Colon (tissue), 2 donors: ENCODE data around the gene BBS4.
"Not testable (repeated sequence)": the region's sequence is repeated elsewhere in the genome, so short reads cannot be mapped to it uniquely, and the experiment has no call there.

Experiments used
- FAIRE-seq: peaks from 2 replicates; lab custom pipeline; 2012; peaks lifted over from hg19 to GRCh38; lab: Jason Lieb, UNC
- donor health status: control.
- donor health status: control.

BBS4 gene, protein sequence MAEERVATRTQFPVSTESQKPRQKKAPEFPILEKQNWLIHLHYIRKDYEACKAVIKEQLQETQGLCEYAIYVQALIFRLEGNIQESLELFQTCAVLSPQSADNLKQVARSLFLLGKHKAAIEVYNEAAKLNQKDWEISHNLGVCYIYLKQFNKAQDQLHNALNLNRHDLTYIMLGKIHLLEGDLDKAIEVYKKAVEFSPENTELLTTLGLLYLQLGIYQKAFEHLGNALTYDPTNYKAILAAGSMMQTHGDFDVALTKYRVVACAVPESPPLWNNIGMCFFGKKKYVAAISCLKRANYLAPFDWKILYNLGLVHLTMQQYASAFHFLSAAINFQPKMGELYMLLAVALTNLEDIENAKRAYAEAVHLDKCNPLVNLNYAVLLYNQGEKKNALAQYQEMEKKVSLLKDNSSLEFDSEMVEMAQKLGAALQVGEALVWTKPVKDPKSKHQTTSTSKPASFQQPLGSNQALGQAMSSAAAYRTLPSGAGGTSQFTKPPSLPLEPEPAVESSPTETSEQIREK

DNA sequence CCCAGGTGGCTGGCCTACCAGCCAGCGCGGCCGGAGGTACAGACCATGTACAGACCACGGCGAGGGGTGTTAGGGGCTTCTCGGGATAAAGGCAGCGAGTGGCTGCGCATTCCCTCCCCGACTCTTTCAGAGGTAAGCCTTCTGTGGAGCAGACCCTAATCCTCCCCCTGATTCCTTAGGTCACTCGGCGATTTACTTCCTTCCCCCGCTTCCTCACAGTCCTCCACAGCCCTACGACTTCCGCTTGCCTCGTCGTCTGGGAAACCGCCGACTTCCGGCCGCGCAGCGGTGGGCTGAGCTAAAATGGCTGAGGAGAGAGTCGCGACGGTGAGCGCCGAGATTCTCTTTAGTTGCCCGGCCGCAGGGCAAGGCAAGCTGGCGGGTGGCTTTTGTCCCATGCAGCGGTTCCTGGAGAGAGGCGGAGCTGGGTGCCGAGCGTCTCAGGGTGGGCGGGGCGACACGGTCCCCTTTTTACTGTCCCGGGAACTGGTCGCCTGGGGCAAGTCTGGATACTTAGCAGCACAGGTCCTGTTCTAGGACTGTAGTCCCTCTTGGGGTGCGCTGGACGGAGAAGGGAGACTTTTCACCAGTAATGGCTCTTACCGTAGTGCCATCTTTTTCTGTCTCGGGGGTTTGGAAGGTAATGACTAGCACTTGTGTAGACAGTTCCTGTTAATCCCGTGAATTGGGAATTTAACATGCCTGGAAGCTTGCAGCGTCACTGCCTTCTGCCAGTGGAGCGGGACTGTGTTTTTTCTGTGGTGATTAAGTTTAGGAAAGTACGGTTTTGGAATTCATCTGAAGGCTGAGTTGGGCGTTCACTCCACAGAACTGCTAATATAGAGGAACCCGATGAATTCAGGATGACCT lies at the start of gene BBS4, which contains the start of gene HIGD2B:
BBS4 (plus strand) TSS at position 283 of the 870 bp plus-strand sequence; CDS start at position 304, 21 bp downstream.
HIGD2B (minus strand) TSS at position 258 of the 870 bp plus-strand sequence. CDS start 9,808 bp downstream, outside the sequence.
- no peak for FAIRE-seq

DNA sequence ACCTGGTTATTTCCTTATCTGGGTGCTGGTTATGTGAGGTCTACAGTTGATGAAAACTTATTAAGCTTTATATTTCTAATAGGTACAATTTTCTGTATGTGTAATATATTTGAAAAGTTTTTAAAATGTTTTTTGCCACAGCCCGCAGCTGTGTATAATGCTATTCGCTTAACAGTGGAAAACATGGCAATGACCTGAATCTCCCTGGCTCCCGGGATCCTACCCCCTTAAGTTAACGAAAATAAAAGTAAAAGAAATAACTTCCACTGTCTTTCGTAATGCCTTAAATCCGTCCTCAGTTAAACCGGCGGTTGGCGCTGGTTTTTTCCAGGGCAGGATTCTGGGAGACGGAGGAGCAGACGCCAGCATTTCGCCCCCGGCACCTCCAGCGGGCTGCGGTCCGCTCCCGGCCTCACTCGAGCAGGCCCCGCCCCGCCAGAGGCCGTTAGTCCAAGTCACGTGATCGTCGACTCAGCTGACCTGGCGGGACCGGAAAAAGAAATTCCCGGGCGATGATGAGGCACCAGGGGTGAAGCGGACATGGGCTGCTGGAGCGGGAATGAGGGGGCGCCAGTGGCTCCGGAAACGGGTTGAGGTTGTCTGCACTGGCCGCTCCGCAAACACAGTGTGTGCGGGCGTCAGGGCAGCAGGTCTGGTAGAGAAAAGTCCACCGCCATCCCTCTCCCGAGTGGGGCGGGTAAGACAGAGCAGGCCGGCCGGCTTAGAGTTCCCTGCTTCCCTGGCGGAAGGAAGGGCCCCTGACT lies 49.3 kb upstream of the BBS4 start:
- not testable (repeated sequence) for FAIRE-seq

GRCh38 chr15:72639759-72640483 lies 46.1 kb upstream of the BBS4 start:
- FAIRE-seq = not testable (repeated sequence)

- FAIRE-seq = not testable (repeated sequence)
These were observed 43.7 kb upstream of the BBS4 start for GRCh38 chr15:72642271-72642670.

GRCh38 chr15:72648631-72649253 lies 37.3 kb upstream of the BBS4 start:
- not testable (repeated sequence) for FAIRE-seq

- not testable (repeated sequence) for FAIRE-seq
These were observed 31.6 kb upstream of the BBS4 start, which contains the start of gene GOLGA6B for GRCh38 chr15:72654397-72654796. Gene GOLGA6B, plus strand, starts transcription at chr15:72654697. Its CDS starts 41 bp downstream, at chr15:72654738.

DNA sequence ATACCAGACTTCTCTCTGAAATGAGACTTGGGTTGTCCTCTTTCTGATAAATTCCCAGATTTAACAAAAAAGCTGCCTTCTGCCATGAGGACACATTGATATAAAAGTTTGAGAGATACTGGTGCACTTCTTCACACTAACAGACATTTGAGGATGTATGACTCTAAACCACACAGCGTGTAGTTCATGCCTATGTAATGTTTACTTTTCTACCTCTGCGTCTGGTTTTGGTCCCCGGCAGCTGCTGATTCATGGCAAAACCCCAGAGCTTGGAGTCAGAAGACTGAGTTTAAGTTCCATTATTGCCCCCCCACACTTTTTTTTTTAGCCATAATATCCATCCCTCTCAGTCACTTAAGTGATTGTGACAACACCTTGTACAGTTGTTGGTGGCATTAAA lies 30.0 kb upstream of the BBS4 start:
- FAIRE-seq = not testable (repeated sequence)

GRCh38 chr15:72661081-72661480 lies 24.9 kb upstream of the BBS4 start:
- FAIRE-seq = not testable (repeated sequence)

DNA sequence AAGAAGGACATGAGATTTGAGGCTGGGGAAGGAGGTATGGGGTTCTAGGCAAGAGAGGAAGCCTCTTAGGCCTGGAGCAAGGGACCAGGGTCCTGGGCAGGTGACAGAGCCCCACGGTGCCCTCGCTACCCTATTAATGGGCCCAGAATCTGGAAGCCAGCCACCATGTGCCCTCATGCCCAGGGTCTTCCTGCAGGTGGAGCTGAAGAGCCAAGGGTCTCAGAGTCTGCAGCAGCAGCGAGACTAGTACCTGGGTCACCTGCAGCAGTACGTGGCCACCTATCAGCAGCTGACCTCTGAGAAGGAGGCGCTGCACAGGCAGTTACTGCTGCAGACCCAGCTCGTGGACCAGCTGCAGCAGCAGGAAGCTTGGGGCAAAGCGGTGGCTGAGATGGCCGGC lies 22.1 kb upstream of the BBS4 start:
- not testable (repeated sequence) for FAIRE-seq

DNA sequence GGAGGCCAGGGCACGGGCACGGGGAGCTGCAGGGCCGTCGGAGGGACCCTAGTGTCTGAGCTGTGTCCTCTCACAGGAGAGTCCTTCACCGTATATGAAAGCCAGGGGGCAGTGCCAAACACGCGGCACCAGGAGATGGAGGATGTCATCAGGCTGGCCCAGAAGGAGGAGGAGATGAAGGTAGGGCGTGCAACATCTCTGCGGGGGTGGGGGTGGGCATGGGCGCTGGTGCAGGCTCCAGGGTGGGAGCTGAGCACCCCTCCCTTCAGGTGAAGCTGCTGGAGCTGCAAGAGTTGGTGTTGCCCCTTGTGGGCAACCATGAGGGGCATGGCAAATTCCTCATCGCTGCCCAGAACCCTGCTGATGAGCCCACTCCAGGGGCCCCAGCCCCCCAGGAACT lies 20.3 kb upstream of the BBS4 start:
- not testable (repeated sequence) for FAIRE-seq

DNA sequence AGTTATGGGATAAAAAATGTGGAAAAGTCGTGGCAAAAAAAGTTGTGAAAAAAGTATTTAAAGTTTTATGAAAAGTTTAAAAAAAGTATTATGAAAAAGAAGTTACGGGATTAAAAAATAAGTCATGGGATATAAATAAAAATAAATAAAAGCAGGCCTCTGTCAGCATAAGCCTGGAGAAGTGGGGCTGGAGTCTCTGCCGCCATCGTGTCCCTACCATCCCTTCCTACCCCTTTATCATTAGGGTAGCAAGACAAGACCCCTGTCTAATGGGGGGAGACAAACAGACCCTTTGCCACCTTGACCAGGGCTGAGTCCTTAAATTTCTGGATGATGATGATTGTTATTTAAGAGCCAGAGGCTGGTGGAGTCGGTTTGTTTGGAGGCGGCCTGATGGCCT lies 16.2 kb upstream of the BBS4 start:
- not testable (repeated sequence) for FAIRE-seq

- not testable (repeated sequence) for FAIRE-seq
These were observed 15.2 kb upstream of the BBS4 start for GRCh38 chr15:72670656-72671352.

GRCh38 chr15:72671525-72671924 lies 14.5 kb upstream of the BBS4 start:
- no peak for FAIRE-seq

DNA sequence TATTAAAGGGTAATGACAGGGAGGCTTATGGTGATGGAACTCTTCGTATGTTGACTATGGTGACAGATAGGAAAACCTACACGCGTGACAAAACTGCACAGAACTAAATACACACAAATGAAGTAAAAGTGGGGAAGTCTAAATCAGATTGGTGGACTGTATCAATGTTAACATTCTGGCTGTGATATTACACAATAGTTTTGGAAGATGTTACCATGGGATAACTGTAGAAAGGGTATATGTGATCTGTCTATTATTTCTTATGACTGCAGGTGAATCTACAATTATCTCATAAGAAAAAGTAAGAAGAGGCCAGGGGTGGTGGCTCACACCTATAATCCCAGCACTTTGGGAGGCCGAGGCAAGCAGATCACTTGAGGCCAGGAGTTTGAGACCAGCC lies 9.2 kb upstream of the BBS4 start:
- no peak for FAIRE-seq

DNA sequence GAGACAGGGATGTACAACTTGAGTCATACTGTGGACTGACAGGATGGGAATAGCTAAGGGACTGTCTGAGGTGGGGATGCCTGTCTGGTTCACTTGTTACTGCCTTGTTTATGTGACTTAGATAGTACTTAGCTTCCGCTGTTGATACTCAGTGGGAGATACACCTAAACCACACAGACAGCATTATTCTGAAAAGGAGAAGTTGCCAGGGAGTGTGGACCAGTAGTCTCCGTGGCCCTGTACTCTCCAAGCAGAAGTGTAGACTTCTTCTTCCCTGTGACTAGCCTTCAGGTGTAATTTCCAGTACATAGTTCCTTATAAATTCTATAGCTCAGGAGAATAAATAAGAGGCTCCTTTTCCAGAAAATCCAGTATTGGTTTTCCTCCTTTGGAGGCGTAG lies 5.1 kb upstream of the BBS4 start:
- no peak for FAIRE-seq

DNA sequence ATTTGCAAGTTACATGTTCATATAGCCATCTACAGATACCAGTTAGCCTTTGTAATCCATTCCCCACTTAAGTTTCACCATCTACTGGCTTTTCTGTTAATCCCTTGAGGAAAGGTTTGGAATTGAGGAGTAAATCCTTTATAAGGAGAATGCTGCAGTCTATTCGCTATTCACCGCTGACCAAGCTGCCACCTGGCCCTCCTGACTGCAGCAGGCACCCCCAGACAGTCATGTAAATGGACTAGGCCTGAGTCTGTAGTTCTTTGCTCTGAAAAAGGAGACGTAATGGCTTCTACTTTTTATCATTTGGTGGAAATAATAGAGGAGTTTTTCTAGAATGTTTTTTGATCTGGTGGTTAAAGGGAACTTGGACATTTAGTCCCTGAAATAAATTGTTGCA lies 3.2 kb upstream of the BBS4 start:
- no peak for FAIRE-seq

- no peak for FAIRE-seq
These were observed 594 bp upstream of the BBS4 start for GRCh38 chr15:72685301-72685924.

GRCh38 chr15:72688697-72689096 lies 2.7 kb downstream of the BBS4 start:
- no peak for FAIRE-seq

GRCh38 chr15:72690938-72691337 lies 4.9 kb downstream of the BBS4 start:
- FAIRE-seq = no peak
